ENCODE results near the gene ACO2. TPM values are rescaled to one million over a fixed set of nuclear protein-coding genes. Genes with fewer than 3 reads are reported as not detected.

The ACO2 gene
- total and polyA plus RNA-seq, 10 of the 15 experiments (the other 5 are each of a cell fraction or from before 2014, with no cell fraction given), result 21.4 to 214 (median 88.5) TPM

DNA sequence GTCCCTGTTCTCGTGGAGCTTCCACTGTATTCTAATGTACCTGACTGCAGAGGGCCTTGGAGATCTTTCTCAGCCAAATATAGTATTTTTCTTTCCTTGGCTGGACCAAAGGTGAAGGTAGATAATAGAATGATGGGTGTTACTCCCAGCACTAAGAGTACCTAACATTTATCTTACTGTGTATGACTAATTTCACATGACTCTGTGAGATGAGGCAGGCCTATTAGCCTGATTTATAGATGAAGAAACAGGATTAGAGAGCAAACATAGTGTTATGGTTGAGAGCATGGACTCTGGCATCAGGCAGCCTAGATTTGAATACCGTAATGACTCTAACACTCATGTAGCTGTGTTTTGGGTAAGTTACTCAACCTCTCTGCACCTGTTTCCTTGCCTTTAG lies 2.7 kb downstream of the ACO2 start:
- FAIRE-seq, result no peak
- Histone ChIP-seq H3K4me1 (ENCODE audit: control insufficient read depth, insufficient read depth, low read length) (peaks cover 21% of the 10 kb centered on the region), H3K9me3 (replicated peaks; ENCODE audit: control insufficient read depth, insufficient read depth, low read length) (no peaks in the 10 kb centered on the region), H4K20me1 (ENCODE audit: control insufficient read depth, insufficient read depth) (0 out of 2 replicates have a peak, but pooled peaks cover 3% of the 10 kb centered on the region), H3K9ac (ENCODE audit: control insufficient read depth, insufficient read depth, low read length) (no peak overlapping the region), H3K27me3 (replicated peaks in 1 of 2; ENCODE audit: control insufficient read depth in 2 of 2, insufficient read depth in 2 of 2, low read length in 1 of 2) (no peaks in the 10 kb centered on the region), H3K27ac (ENCODE audit: control insufficient read depth, insufficient read depth) (no peak overlapping the region), H3K36me3 (ENCODE audit: control insufficient read depth in 2 of 2, insufficient read depth in 2 of 2, low read length in 1 of 2) (peaks cover 2 to 7% of the 10 kb centered on the region in 2 experiments; a peak in 3 of 4 replicates), H3K4me3 (no peak overlapping the region), H2AFZ (ENCODE audit: control insufficient read depth, low read depth, low read length) (no peak overlapping the region), H3K79me2 (ENCODE audit: control insufficient read depth, insufficient read depth, low read length) (peaks cover 76% of the 10 kb centered on the region), H3K4me2 (ENCODE audit: control insufficient read depth, insufficient read depth) (peak overlapping the region; percentile 83)
- CTCF ChIA-PET, result interaction anchor here (1.0 to 2.9 kb wide), 2 partner anchors 10 to 29 kb away, joined by 5 to 15 read pairs; no protein-coding TSS in a partner anchor
- in situ Hi-C loops (cut with MboI), result no loop called here
- intact Hi-C loops (cut with micrococcal nuclease; ENCODE audit: unreplicated experiment), result no loop called here
- no peak for ATAC-seq
- POLR2A ChIA-PET, result interaction anchor here (1.2 to 3.5 kb wide), 3 partner anchors 9 to 25 kb away, joined by 3 to 17 read pairs (median 5); partner anchors contain the start of gene TOB2
- no peak for DNase-seq (ENCODE audit: low read depth, low spot score)
- RAD21 ChIA-PET (ENCODE audit: unreplicated experiment), result interaction anchor here (0.5 to 1.4 kb wide), 4 partner anchors 10 to 68 kb away, joined by 3 to 6 read pairs (median 4); partner anchors contain the start of gene TOB2
- WGBS (ENCODE audit: insufficient coverage, insufficient replicate concordance, low lambda C conversion rate, missing lambda C conversion rate), result 49% methylated on average over 2 of the region's 2 CpGs
- SMC1A ChIA-PET (ENCODE audit: uncharacterized antibody, unreplicated experiment), result interaction anchor here (1.3 to 5.8 kb wide), 3 partner anchors 8 to 68 kb away, joined by 4 to 59 read pairs (median 5); no protein-coding TSS in a partner anchor
- no TSS peak for BruUV-seq (replicated peaks)
- TF ChIP-seq BCLAF1 (IDR thresholded peaks at IDR 0.05) (no peak), NFIC (IDR thresholded peaks at IDR 0.05; ENCODE audit: low read depth, low read length) (no peak), ZNF384 (IDR thresholded peaks at IDR 0.05; ENCODE audit: borderline replicate concordance, low read depth, low read length) (no peak), CREB1 (IDR thresholded peaks at IDR 0.05; ENCODE audit: low read depth) (no peak), MEF2B (IDR thresholded peaks at IDR 0.05; ENCODE audit: partially characterized antibody, poor library complexity, severe bottlenecking) (no peak), MTA2 (IDR thresholded peaks at IDR 0.05; ENCODE audit: low read depth) (no peak), ZBTB33 (IDR thresholded peaks at IDR 0.05) (no peak), TARDBP (IDR thresholded peaks at IDR 0.05; ENCODE audit: borderline replicate concordance) (no peak), POU2F2 (IDR thresholded peaks at IDR 0.05; ENCODE audit: borderline replicate concordance, low read depth, low read length) (no peak), SP1 (IDR thresholded peaks at IDR 0.05; ENCODE audit: low read depth, low read length) (no peak)
- TF ChIP-seq, protein P1, sequence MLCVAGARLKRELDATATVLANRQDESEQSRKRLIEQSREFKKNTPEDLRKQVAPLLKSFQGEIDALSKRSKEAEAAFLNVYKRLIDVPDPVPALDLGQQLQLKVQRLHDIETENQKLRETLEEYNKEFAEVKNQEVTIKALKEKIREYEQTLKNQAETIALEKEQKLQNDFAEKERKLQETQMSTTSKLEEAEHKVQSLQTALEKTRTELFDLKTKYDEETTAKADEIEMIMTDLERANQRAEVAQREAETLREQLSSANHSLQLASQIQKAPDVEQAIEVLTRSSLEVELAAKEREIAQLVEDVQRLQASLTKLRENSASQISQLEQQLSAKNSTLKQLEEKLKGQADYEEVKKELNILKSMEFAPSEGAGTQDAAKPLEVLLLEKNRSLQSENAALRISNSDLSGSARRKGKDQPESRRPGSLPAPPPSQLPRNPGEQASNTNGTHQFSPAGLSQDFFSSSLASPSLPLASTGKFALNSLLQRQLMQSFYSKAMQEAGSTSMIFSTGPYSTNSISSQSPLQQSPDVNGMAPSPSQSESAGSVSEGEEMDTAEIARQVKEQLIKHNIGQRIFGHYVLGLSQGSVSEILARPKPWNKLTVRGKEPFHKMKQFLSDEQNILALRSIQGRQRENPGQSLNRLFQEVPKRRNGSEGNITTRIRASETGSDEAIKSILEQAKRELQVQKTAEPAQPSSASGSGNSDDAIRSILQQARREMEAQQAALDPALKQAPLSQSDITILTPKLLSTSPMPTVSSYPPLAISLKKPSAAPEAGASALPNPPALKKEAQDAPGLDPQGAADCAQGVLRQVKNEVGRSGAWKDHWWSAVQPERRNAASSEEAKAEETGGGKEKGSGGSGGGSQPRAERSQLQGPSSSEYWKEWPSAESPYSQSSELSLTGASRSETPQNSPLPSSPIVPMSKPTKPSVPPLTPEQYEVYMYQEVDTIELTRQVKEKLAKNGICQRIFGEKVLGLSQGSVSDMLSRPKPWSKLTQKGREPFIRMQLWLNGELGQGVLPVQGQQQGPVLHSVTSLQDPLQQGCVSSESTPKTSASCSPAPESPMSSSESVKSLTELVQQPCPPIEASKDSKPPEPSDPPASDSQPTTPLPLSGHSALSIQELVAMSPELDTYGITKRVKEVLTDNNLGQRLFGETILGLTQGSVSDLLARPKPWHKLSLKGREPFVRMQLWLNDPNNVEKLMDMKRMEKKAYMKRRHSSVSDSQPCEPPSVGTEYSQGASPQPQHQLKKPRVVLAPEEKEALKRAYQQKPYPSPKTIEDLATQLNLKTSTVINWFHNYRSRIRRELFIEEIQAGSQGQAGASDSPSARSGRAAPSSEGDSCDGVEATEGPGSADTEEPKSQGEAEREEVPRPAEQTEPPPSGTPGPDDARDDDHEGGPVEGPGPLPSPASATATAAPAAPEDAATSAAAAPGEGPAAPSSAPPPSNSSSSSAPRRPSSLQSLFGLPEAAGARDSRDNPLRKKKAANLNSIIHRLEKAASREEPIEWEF (IDR thresholded peaks at IDR 0.05; ENCODE audit: insufficient replicate concordance, low read depth, low read length), result no peak
- TF ChIP-seq, protein P2, sequence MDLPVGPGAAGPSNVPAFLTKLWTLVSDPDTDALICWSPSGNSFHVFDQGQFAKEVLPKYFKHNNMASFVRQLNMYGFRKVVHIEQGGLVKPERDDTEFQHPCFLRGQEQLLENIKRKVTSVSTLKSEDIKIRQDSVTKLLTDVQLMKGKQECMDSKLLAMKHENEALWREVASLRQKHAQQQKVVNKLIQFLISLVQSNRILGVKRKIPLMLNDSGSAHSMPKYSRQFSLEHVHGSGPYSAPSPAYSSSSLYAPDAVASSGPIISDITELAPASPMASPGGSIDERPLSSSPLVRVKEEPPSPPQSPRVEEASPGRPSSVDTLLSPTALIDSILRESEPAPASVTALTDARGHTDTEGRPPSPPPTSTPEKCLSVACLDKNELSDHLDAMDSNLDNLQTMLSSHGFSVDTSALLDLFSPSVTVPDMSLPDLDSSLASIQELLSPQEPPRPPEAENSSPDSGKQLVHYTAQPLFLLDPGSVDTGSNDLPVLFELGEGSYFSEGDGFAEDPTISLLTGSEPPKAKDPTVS (IDR thresholded peaks at IDR 0.05; ENCODE audit: low read depth, low read length), result no peak

All from GM12878 (cell line).